GM18505 (cell line): ENCODE results near the gene IGFLR1.
A peak's percentile ranks its signal among the peaks of the same experiment; 100 is the strongest.
"Not testable (repeated sequence)": the region's sequence is repeated elsewhere in the genome, so short reads cannot be mapped to it uniquely, and the experiment has no call there.

Experiments
- ATAC-seq: cut with Tn5 transposase; IDR thresholded peaks from one replicate; pipeline ENCODE4 v1.9.1; 2021; ENCODE audit not compliant: unreplicated experiment
- POLR2A ChIP-seq: IDR thresholded peaks from 4 replicates; pipeline ENCODE4 v1.6.1; 2011; ENCODE audit warnings: borderline replicate concordance; ENCODE audit not compliant: insufficient read depth, insufficient read length; ENCODE audit errors: extremely low read depth

IGFLR1 gene

DNA sequence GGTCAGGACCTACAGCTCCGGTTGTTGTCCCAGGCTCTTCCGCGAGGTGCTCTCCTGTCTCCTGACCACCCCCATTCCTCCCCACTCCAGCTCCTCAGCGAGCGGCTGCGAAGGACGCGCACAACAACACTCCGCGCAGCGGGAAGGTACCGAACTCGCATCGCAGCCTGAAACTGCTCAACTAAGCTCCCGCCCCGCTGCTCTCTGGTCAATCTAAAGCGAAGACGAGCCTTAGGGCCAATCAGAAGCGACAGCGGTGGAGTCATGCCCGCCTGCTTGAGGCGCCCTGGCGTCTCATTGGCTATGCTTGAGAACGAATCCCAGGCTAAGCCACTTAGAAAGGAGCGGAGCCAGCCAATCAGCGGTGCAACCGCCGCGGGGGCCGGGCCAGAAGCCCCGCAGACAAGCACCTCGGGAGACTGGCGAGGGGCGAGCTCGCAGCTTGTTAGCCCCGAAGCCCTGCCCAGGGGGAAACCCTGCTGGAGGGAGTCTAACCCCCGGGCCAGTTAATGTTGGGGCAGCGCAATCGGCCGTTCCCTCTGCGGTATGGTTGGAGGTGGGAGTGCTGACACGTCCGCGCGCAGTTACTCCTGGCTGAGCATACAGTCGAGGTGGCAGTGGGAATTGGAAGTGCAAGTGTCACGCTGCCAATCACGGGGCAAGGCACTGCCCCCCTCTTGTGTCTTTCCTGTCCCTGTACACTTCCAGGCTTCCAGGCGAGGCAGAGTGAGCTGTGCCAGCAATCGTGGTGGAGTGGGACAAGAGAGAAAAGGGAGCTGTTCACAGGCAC, 39.8 kb downstream of the IGFLR1 start:
- peak; percentile 84 for TF ChIP-seq POLR2A
- peak; percentile 83 for ATAC-seq

DNA sequence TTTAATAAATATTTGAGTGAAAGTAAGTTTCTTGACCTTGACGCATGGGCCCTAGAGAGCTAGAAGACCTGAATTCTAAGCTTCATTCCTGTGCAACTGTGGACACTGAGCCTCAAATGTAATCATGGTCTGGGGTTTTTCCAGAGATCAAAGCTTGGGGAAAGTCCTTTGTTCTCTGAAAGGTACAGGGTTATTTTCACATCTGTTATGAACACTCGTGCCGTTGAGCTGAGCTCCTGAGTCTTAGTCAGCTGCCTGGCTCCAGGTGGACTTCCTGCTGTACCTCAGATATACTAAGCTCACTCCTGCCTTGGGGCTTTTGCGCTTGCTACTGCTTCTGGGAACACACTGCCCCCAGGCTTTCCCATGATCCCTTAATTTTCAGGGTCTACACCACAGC, 45.4 kb downstream of the IGFLR1 start:
- TF ChIP-seq POLR2A, result no peak
- ATAC-seq, result no peak

DNA sequence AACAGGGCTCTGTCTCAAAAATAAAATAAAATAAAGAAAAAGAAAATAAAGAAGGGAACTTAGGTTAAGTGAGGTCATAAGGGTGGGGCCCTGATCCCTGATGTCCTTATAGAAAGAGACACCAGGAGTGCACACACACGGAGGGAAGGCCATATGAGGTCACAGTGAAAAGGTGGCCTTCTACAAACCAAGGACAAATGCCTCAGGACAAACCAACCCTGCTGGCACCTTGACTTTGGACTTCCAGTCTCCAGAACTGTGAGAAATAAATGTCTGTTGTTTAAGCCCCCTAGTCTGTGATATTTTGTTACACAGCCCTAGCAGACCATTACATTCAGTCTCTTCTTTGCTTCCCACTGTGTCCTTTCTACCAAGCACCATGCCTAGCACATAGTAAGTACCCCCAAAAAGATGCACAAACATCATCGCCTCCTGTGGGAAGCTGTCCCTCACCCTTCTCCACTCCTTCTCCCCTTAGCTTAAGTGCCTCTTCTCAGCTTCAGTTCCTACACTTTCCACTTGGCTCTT, 46.3 kb downstream of the IGFLR1 start:
- ATAC-seq, result no peak
- TF ChIP-seq POLR2A, result no peak

DNA sequence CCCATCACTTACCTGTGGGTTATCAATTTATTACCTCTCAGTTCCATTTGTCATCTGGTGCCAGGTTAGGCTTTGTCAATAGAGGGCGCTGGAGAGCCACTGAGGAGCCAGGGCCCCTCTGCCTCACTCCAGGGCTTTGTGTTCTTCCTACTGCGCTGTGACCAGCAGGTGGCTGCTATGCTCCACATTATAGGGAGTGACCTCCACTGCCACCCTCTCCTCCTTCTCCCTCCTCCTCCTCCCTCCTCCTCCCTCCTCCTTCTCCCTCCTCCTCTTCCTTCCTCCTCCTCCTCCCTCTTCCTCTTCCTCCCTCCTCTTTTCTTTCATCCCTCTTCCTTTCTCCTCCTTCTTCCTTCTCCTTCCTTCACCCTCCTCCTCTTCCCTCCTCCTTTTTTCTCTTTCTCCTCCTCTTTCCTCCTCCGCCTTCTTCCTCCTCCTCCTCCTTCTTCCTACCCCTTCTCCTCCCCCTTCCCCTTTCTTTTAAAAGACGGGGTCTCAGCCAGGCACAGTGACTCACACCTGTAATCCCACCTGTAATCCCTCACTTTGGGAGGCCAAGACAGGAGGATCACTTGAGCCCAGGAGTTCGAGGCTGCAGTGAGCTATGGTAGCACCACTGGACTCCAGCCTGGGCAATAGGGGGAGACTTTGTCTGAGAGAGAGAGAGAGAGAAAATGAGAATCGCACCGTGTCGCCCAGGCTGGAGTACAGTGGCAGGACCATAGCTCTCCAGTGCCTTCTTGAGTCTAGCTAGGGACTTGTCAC, 48.2 kb downstream of the IGFLR1 start:
- ATAC-seq, result peak; percentile 71
- TF ChIP-seq POLR2A, result no peak

DNA sequence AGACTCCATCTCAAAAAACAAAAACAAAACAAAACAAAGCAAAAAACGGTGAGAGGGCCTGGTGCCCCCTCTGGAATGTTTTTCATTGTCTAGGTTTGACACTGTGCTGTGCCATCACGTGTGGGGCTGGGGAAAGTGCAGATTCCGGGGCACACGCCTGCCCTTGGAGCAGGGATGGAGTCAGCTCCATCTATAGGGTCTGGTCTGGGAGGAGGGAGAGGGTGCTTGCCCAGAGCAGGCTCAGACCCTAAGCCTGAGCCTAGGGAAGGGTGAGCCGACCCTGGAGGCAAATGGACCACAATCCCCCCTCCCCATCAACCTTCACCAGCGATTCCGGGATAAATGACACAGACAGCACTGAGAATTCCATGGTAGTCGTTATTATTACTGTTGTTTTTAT, 48.8 kb downstream of the IGFLR1 start:
- TF ChIP-seq POLR2A, result no peak
- ATAC-seq, result no peak

DNA sequence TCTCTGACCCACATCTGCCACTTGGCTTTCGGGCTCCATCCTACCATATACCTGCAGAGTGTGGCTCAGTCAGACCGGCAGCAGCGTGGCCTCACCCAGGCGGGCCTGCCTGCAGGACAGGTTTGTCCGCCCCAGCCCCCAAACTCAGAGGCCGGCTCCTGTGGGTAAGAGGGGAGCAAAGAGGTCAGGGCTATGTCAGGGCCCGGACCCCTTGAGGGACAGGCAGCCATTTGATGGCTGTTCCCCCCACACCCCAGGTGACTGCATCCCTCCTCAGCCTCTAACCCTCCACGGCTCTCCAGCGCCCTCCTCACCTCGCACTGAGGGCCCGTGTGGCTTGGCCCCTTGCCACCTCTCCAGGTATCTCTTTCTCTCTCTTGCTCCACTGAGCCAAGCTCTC, 50.2 kb downstream of the IGFLR1 start:
- no peak for ATAC-seq
- no peak for TF ChIP-seq POLR2A

DNA sequence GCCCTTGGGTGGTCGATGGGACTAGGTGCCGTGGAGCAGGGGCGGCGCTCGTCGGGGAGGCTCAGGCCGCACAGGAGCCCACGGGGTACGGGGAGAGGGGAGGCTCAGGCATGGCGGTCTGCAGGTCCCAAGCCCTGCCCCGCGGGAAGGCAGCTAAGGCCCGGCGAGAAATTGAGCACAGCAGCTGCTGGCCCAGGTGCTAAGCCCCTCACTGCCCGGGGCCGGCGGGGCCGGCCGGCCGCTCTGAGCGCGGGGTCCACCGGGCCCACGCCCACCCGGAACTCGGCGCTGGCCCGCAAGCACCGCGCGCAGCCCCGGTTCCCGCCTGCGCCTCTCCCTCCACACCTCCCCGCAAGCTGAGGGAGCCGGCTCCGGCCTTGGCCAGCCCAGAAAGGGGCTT, 51.1 kb downstream of the IGFLR1 start:
- ATAC-seq, result not testable (repeated sequence)

DNA sequence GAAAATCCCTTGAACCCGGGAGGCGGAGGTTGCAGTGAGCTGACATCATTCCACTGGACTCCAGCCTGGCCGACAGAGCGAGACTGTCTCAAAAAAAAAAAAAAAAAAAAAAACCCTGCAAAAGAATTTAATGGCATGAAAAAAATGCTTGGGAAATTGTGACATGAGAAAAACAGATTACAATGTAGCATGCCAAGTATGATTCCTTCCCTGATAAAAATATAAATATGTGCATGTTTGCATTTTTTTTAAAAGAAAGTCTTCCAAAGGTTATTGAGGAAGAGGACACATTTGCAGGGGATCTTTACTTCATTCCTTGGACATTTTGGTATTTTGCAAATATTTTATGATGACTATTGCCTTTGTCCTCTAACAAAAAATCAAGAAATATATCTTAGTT, 52.4 kb downstream of the IGFLR1 start:
- no peak for TF ChIP-seq POLR2A
- ATAC-seq, result no peak
